Bronchial epithelial cell (primary cell): ENCODE data around the gene C12orf60. TPM values are rescaled to one million over a fixed set of nuclear protein-coding genes. Genes with fewer than 3 reads are reported as not detected.

ENCODE experiments used
- DNase-seq: peaks from one replicate; pipeline ENCODE4 v3.0.0-alpha.2; 2010; ENCODE audit warnings: low read depth
- FAIRE-seq: peaks from 2 replicates; lab custom pipeline; 2011; peaks lifted over from hg19 to GRCh38; lab: Jason Lieb, UNC
- H3K27me3 ChIP-seq: 2 replicates; pipeline ENCODE4 v1.5.1; 2011; ENCODE audit warnings: low read length; ENCODE audit not compliant: control insufficient read depth, insufficient read depth
- H3K36me3 ChIP-seq: 2 replicates; pipeline ENCODE4 v1.5.1; 2011; ENCODE audit warnings: low read length; ENCODE audit not compliant: control insufficient read depth, insufficient read depth
- H3K4me3 ChIP-seq: 2 replicates; pipeline ENCODE4 v1.5.1; 2011; ENCODE audit warnings: mild to moderate bottlenecking, low read depth, low read length, control low read depth
- total RNA-seq: library from RNA; depleted of rRNA; stranded (reverse); fragments of >200 nt; gene quantifications from 2 replicates; pipeline ENCODE4 v1.2.1, GENCODE V29; 2014
- TF ChIP-seq, protein P1 (sequence below): IDR thresholded peaks from 2 replicates; pipeline ENCODE4 v1.5.1; 2011; ENCODE audit warnings: mild to moderate bottlenecking, moderate library complexity, low read length, control low read depth, inconsistent platforms; ENCODE audit not compliant: insufficient read depth, severe bottlenecking

Gene C12orf60
- total RNA-seq, 1 donor from 2014 or later = 2.1 TPM

DNA sequence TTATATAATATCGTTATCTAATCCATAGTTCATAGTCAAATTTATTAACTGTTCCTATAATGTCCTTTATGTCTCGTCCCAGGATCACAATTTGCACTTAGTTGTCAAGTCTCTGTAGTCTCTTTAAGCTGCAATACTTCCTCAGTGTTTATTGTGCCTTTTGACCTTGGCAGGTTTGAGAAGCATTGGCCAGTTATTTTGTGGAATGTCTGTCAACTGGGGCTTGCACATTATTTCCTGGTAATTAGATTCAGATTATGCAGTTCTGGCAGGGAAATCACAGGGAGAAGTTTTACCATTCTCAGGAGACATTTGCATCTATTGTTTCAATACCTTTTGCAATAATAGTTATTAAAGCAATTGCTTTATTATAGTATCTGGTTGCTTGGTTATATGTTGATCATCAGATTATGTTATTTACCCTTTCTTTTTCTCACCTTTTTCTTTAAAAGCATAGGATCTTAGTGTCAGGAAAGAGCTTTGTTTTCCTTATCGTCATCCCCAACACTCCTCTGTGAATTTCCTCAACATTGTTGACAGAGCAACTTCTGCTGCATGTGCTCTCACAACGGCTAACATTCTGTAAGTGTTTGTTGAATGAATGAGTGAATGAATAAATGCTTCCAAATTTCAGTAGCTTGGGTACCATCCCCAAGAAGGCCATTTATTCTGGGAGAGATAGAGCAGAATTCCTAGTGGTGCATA is 43.6 kb downstream of the C12orf60 start:
- DNase-seq = no peak
- FAIRE-seq = no peak

DNA sequence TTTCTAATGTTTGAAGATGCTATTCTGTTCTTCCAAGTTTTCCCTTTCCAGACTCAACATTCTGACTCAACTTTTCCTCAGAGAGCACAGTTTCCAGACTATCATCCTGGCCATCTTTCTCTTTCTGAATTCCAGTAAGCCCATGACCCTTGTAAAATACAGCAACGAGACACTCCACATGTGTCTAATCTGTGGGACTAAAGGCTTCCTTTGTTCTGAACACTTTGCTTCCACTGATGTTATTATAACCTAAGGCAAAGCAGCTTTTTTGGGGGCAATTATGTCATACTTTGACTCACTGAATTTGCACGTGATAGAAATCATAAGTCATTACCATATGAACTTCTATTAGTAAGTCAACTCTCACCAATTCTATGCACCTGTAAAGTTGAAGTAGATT is 46.2 kb downstream of the C12orf60 start:
- DNase-seq (peak; percentile 26), FAIRE-seq (no peak)
- TF ChIP-seq, protein P1, sequence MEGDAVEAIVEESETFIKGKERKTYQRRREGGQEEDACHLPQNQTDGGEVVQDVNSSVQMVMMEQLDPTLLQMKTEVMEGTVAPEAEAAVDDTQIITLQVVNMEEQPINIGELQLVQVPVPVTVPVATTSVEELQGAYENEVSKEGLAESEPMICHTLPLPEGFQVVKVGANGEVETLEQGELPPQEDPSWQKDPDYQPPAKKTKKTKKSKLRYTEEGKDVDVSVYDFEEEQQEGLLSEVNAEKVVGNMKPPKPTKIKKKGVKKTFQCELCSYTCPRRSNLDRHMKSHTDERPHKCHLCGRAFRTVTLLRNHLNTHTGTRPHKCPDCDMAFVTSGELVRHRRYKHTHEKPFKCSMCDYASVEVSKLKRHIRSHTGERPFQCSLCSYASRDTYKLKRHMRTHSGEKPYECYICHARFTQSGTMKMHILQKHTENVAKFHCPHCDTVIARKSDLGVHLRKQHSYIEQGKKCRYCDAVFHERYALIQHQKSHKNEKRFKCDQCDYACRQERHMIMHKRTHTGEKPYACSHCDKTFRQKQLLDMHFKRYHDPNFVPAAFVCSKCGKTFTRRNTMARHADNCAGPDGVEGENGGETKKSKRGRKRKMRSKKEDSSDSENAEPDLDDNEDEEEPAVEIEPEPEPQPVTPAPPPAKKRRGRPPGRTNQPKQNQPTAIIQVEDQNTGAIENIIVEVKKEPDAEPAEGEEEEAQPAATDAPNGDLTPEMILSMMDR = no peak
- Histone ChIP-seq H3K4me3 (no peak overlapping the region), H3K27me3 (no peaks in the 10 kb centered on the region), H3K36me3 (no peaks in the 10 kb centered on the region)

More for the DNA sequence above, 43.6 kb downstream of the C12orf60 start:
- Histone ChIP-seq H3K36me3 (no peaks in the 10 kb centered on the region), H3K4me3 (no peak overlapping the region), H3K27me3 (no peaks in the 10 kb centered on the region)
- TF ChIP-seq, protein P1 = no peak

DNA sequence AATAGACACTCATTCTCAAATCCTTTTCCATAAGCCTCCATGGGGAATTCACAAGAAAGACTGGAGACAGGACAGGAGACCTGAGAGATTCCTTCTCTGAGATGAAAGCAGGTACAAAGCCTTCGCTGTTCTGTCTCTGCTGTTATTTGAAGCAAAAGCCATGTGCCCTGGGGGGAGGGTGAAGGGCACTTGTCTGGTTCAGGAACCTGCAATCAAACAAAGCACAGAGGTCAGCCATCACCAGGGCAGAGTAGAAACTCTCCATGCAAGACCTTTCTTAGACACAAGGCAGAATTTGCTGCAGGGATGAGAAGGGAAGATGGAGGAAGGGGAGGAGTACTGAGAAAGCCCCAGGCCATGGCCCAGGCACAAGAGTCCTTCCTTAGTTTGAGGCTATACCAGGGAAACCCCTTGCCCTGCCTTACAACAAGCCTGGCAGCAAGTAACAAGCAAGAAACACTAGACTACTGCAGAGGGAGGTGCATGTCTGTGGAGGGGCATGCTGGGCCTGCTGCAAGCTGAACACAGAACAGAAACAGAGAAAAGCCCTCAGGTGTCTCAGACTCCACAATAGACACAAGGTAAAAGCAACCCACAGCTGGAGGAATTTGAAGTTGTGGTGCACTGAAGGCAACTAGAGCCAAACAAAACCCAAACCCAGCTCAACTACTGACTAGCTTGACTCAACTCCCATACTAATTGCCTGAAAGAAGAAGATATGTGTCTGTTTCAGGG is 47.6 kb downstream of the C12orf60 start:
- H3K4me3 ChIP-seq = no peak overlapping the region
- H3K27me3 ChIP-seq = no peaks in the 10 kb centered on the region
- no peak for DNase-seq
- TF ChIP-seq, protein P1 = no peak
- FAIRE-seq = no peak
- no peaks in the 10 kb centered on the region for H3K36me3 ChIP-seq

DNA sequence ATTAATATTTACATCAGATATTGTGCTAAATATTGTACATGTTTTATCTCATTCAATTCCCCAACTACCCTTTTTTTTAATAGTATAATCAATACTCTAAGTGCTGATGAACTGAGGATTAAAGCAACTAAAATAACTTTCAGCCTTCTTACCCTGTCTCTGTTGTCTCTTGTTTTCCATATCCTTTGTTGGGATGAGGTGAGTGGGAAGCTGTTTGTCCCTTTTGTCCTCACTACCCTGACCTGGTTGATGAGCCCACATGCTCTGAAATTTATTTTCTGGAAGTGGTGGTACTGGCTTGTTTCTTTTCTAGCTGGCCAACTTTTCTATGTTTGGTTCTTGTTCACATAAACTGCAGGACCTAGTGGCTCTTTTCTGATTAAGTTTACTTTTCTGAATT is 49.4 kb downstream of the C12orf60 start:
- no peak for FAIRE-seq
- TF ChIP-seq, protein P1 = no peak

DNA sequence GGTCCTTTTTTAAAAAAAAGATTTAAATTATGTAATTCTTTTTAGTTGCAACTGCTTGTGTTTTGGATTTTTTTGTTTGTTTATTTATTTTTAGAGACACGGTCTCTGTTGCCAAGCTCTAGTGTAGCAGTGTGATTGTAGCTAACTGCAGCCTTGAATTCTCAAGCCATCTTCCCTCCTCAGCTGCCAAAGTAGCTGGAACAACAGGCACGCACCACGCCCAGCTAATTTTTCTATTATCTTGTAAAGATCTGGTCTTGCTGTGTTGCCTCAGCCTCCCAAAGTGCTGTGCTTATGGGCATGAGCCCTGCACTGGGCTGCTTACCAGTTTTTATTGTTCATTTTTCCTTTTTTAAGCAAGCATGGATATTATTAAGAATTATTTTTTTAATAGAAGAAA is 50.5 kb downstream of the C12orf60 start:
- Histone ChIP-seq H3K4me3 (no peak overlapping the region), H3K27me3 (no peaks in the 10 kb centered on the region), H3K36me3 (no peaks in the 10 kb centered on the region)
- FAIRE-seq (no peak), DNase-seq (no peak)
- TF ChIP-seq, protein P1 = no peak

More for the DNA sequence above, 49.4 kb downstream of the C12orf60 start:
- no peak overlapping the region for H3K4me3 ChIP-seq
- no peaks in the 10 kb centered on the region for H3K27me3 ChIP-seq
- no peaks in the 10 kb centered on the region for H3K36me3 ChIP-seq
- no peak for DNase-seq
